HepG2 (cell line): Measurements from ENCODE around the gene CBLN3. TPM values are rescaled to one million over a fixed set of nuclear protein-coding genes. Genes with fewer than 3 reads are reported as not detected.

Experiments used
- ATAC-seq: fragments of 200-7000 bp; cut with Tn5 transposase; 3 replicates; pipeline ENCODE4 v1.9.1; 2020; ENCODE audit warnings: mild to moderate bottlenecking, moderate library complexity
- BruUV-seq: library from RNA; stranded (reverse); fragments of 400-500 nt; replicated peaks from 2 replicates; lab custom pipeline; 2021; lab: Mats Ljungman, UMichigan
- CTCF ChIA-PET: fragments of 300-600 bp; formaldehyde crosslinking; extraction: SDS; loops from one replicate; lab custom pipeline; 2021; ENCODE audit warnings: low total read pairs, inconsistent platforms, low intra/inter-chr PET ratio; lab: Yijun Ruan, JAX
- POLR2A ChIA-PET: fragments of 350-600 bp; sonication (Branson Sonifier 250); formaldehyde crosslinking; loops from one replicate; lab custom pipeline; 2020; ENCODE audit warnings: antibody characterized with exemption, inconsistent platforms; lab: Yijun Ruan, JAX
- DNase-seq: peaks from one replicate; pipeline ENCODE4 v3.0.0-alpha.2; 2015; ENCODE audit warnings: low spot score
- FAIRE-seq: peaks from 3 replicates; lab custom pipeline; 2011; peaks lifted over from hg19 to GRCh38; lab: Jason Lieb, UNC
- H2AFZ ChIP-seq: one replicate; pipeline ENCODE4 v1.6.1; 2011; ENCODE audit warnings: low read length, inconsistent platforms
- H3K27ac ChIP-seq: fragments of 300-600 bp; 3 replicates; pipeline ENCODE4 v1.8.0; 2011; ENCODE audit warnings: mixed run types, mild to moderate bottlenecking, mixed read lengths, low read length, inconsistent platforms; ENCODE audit not compliant: insufficient read depth; ENCODE audit errors: extremely low read length
- H3K27me3 ChIP-seq, 2 experiments: fragments of 200-600 bp in 1 of 2; 2 replicates in 1 of 2; 3 replicates in 1 of 2; pipeline versions ENCODE4 v1.6.0 to v1.8.0; 2011; ENCODE audit warnings: low read length in 2 of 2, mild to moderate bottlenecking in 2 of 2, moderate library complexity in 2 of 2, inconsistent platforms in 1 of 2; ENCODE audit not compliant: insufficient read depth in 2 of 2, control insufficient read depth in 1 of 2
- H3K36me3 ChIP-seq, 2 experiments: fragments of 200-600 bp in 1 of 2; replicated peaks in 1 of 2; 2 replicates in 1 of 2; 3 replicates in 1 of 2; pipeline versions ENCODE4 v1.5.1 to v1.8.0; 2011; ENCODE audit warnings: low read length in 2 of 2, inconsistent platforms in 1 of 2; ENCODE audit not compliant: insufficient read depth in 2 of 2, control insufficient read depth in 1 of 2
- H3K4me1 ChIP-seq: 2 replicates; pipeline ENCODE4 v1.5.1; 2012; ENCODE audit warnings: low read length, inconsistent platforms; ENCODE audit not compliant: insufficient read depth
- H3K4me2 ChIP-seq: 2 replicates; pipeline ENCODE4 v1.6.0; 2011; ENCODE audit warnings: low read depth, low read length, inconsistent platforms
- H3K4me3 ChIP-seq, 3 experiments: fragments of 200-600 bp in 1 of 3; sonication (generic), shearing (Covaris generic) in 1 of 3; replicated peaks in 1 of 3; 2 replicates each; pipeline ENCODE4 v1.5.1; 2011 to 2016; ENCODE audit warnings: low read length in 3 of 3, inconsistent platforms in 2 of 3, low read depth in 2 of 3, mild to moderate bottlenecking in 2 of 3, control low read depth in 1 of 3, mixed read lengths in 1 of 3; ENCODE audit not compliant: insufficient read depth in 1 of 3
- H3K79me2 ChIP-seq: one replicate; pipeline ENCODE4 v1.6.1; 2011; ENCODE audit warnings: low read length, inconsistent platforms; ENCODE audit not compliant: insufficient read depth
- H3K9ac ChIP-seq: 2 replicates; pipeline ENCODE4 v1.6.0; 2011; ENCODE audit warnings: mild to moderate bottlenecking, low read depth, low read length, inconsistent platforms; ENCODE audit not compliant: insufficient read depth
- H3K9me3 ChIP-seq: 2 replicates; pipeline ENCODE4 v1.5.1; 2012; ENCODE audit warnings: mild to moderate bottlenecking, low read length
- H4K20me1 ChIP-seq: 2 replicates; pipeline ENCODE4 v1.6.0; 2011; ENCODE audit warnings: inconsistent platforms, mild to moderate bottlenecking, low read length, moderate library complexity; ENCODE audit not compliant: insufficient read depth
- BATF2 ChIP-seq: sonication (generic); formaldehyde crosslinking; IDR thresholded peaks from 2 replicates; pipeline ENCODE4 v1.8.0; 2022; ENCODE audit warnings: mild to moderate bottlenecking, missing genetic modification reagents, moderate library complexity
- CCAR2 ChIP-seq: fragments of 200-400 bp; formaldehyde crosslinking; optimal IDR thresholded peaks from 2 replicates; pipeline ENCODE3; 2018; ENCODE audit warnings: low read depth, mild to moderate bottlenecking, low read length, moderate library complexity
- CHCHD3 ChIP-seq: sonication (generic); formaldehyde crosslinking; IDR thresholded peaks from 2 replicates; pipeline ENCODE4 v1.8.0; 2022; ENCODE audit warnings: mild to moderate bottlenecking, missing genetic modification reagents, moderate library complexity
- E2F2 ChIP-seq: sonication (generic); formaldehyde crosslinking; IDR thresholded peaks from 2 replicates; pipeline ENCODE4 v1.4.0; 2020; ENCODE audit warnings: missing genetic modification reagents, borderline replicate concordance
- FOXK2 ChIP-seq: fragments of 450-650 bp; IDR thresholded peaks from 2 replicates; pipeline ENCODE4 v1.6.1; 2016
- FUBP1 ChIP-seq: sonication (generic); formaldehyde crosslinking; IDR thresholded peaks from 2 replicates; pipeline ENCODE4 v1.5.1; 2020; ENCODE audit warnings: missing genetic modification reagents, mild to moderate bottlenecking, borderline replicate concordance
- IKZF4 ChIP-seq: sonication (generic); formaldehyde crosslinking; IDR thresholded peaks from 2 replicates; pipeline ENCODE4 v1.5.1; 2020; ENCODE audit warnings: borderline replicate concordance, mild to moderate bottlenecking, low read depth, missing genetic modification reagents; ENCODE audit errors: not compliant biosample characterization
- NR1H2 ChIP-seq: sonication (generic); formaldehyde crosslinking; IDR thresholded peaks from 2 replicates; pipeline ENCODE4 v1.8.1; 2022; ENCODE audit warnings: low read depth, missing genetic modification reagents, borderline replicate concordance
- SMAD1 ChIP-seq: sonication (generic); formaldehyde crosslinking; IDR thresholded peaks from 2 replicates; pipeline ENCODE4 v1.4.0; 2020; ENCODE audit warnings: missing genetic modification reagents, low read depth, mild to moderate bottlenecking, borderline replicate concordance
- TOE1 ChIP-seq: sonication (generic); formaldehyde crosslinking; IDR thresholded peaks from 2 replicates; pipeline ENCODE4 v1.4.0; 2020; ENCODE audit warnings: mild to moderate bottlenecking, missing genetic modification reagents
- ZNF18 ChIP-seq: sonication (generic); formaldehyde crosslinking; IDR thresholded peaks from 2 replicates; pipeline ENCODE4 v1.8.0; 2022; ENCODE audit warnings: mild to moderate bottlenecking, missing genetic modification reagents; ENCODE audit not compliant: insufficient replicate concordance
- ZNF33A ChIP-seq: sonication (generic); formaldehyde crosslinking; IDR thresholded peaks from 2 replicates; pipeline ENCODE4 v1.5.1; 2020; ENCODE audit warnings: missing genetic modification reagents, mild to moderate bottlenecking, moderate library complexity, borderline replicate concordance
- ZNF34 ChIP-seq: sonication (generic); formaldehyde crosslinking; IDR thresholded peaks from 2 replicates; pipeline ENCODE4 v1.4.0; 2020; ENCODE audit warnings: mild to moderate bottlenecking, missing genetic modification reagents, borderline replicate concordance
- ZNF430 ChIP-seq: sonication (generic); formaldehyde crosslinking; IDR thresholded peaks from 2 replicates; pipeline ENCODE4 v1.9.0; 2021; ENCODE audit warnings: mild to moderate bottlenecking, missing genetic modification reagents
- WGBS: methylation state at CpG from one replicate; pipeline ENCODE4 v1.1.6; 2017; ENCODE audit warnings: low lambda C conversion rate; 5-methylcytosine and 5-hydroxymethylcytosine counted together
- in situ Hi-C: cut with HindIII; loops from 2 replicates; pipeline ENCODE4 v1.10.0; 2017; ENCODE audit warnings: low pct_unique_long_range_greater_than_20kb; ENCODE audit not compliant: extremely low pct_ligation_motif_present
- intact Hi-C: fragments of 100-400 bp; cut with micrococcal nuclease; formaldehyde crosslinking; loops from one replicate; pipeline ENCODE4 v1.10.0; 2022; ENCODE audit not compliant: unreplicated experiment
- polyA plus RNA-seq, 8 experiments: library from polyadenylated mRNA; depleted of rRNA in 3 of 8; stranded (reverse) in 7 of 8; unstranded in 1 of 8; fragments of >200 nt; fragmentation: Illumina TruSeq in 4 of 8; extraction: Trizol in 4 of 8; gene quantifications; 2 replicates each; pipeline versions ENCODE4 v1.2.1 to v1.2.3, GENCODE V29; 2011 to 2016; ENCODE audit warnings: low read depth in 4 of 8, missing spikeins in 1 of 8, mixed read lengths in 1 of 8; ENCODE audit not compliant: insufficient read depth in 1 of 8
- total RNA-seq, 5 experiments: library from RNA; depleted of rRNA; stranded (reverse); fragments of >200 nt; fragmentation: Illumina TruSeq; extraction: Trizol; gene quantifications; 2 replicates each; pipeline ENCODE4 v1.2.3, GENCODE V29; 2016; ENCODE audit warnings: low read depth in 1 of 5

CBLN3 gene
- total and polyA plus RNA-seq, 2 of the 13 experiments (the other 11 are each of a cell fraction or from before 2014, with no cell fraction given) = 0.66 to 0.98 TPM

- TF ChIP-seq E2F2 (CRISPR knock-in tag) = peak; percentile 54; the same call in 1 of the 2 replicates
- peak; percentile 8 for TF ChIP-seq CCAR2
- TF ChIP-seq CHCHD3 (CRISPR knock-in tag) = 0 out of 2 replicates have a peak, but pooled peaks have one; percentile 1
- no peak for TF ChIP-seq FOXK2
- TF ChIP-seq FUBP1 (CRISPR knock-in tag) = peak; percentile 91
- no peak; the same call in 1 of the 2 replicates for TF ChIP-seq ZNF430
- no peak for TF ChIP-seq SMAD1 (CRISPR knock-in tag)
- peak; percentile 96 for TF ChIP-seq IKZF4 (CRISPR knock-in tag)
- 0 out of 2 replicates have a peak, but pooled peaks have one; percentile 14 for TF ChIP-seq NR1H2 (CRISPR knock-in tag)
These were observed 12.4 kb upstream of the CBLN3 start (continued) for GRCh38 chr14:24441904-24442239.

- Histone ChIP-seq H3K9me3 (no peaks in the 10 kb centered on the region), H3K4me1 (peaks cover 20% of the 10 kb centered on the region), H3K27ac (peak overlapping the region; percentile 93), H3K36me3 (peaks cover 33 to 48% of the 10 kb centered on the region in 2 experiments), H3K9ac (peak overlapping the region; percentile 96), H3K79me2 (peaks cover 22% of the 10 kb centered on the region), H4K20me1 (no peaks in the 10 kb centered on the region; the same call in 1 of the 2 replicates), H2AFZ (no peak overlapping the region), H3K27me3 (peaks cover 0 to 5% of the 10 kb centered on the region in 2 experiments; a peak in 1 of 5 replicates), H3K4me3 (peak overlapping the region; percentile 70 to 84 (median 74)), H3K4me2 (peak overlapping the region; percentile 95)
- intact Hi-C loops = loop anchor here (10.0 kb wide), 1 partner anchor 1857 kb away; the partner anchor contains the start of gene DAD1
- FAIRE-seq (no peak), ATAC-seq (no peak), DNase-seq (no peak)
- 53% methylated on average over 5 of the region's 5 CpGs for WGBS
- ChIA-PET CTCF (interaction anchor here (1.0 to 1.5 kb wide), 3 partner anchors 10 to 108 kb away, joined by 3 to 6 read pairs (median 4); no protein-coding TSS in a partner anchor), POLR2A (interaction anchor here (0.5 to 5.6 kb wide), 44 partner anchors 11 to 1852 kb away, joined by 3 to 242 read pairs (median 4); partner anchors contain the start of genes ADCY4, CBLN3, CIDEB and DAD1)
- in situ Hi-C loops = no loop called here
- TSS peak; percentile 66 for BruUV-seq
- TF ChIP-seq BATF2 (CRISPR knock-in tag) = 0 out of 2 replicates have a peak, but pooled peaks have one; percentile 23
- no peak; the same call in 1 of the 2 replicates for TF ChIP-seq ZNF33A (CRISPR knock-in tag)
- no peak for TF ChIP-seq ZNF18 (CRISPR knock-in tag)
- peak; percentile 81; the same call in 1 of the 2 replicates for TF ChIP-seq TOE1 (CRISPR knock-in tag)
- TF ChIP-seq ZNF34 (CRISPR knock-in tag) = no peak
These were observed 12.0 kb upstream of the CBLN3 start for GRCh38 chr14:24441485-24441884.
